ENCODE results near the gene HOXB1.
"Not testable (repeated sequence)": the region's sequence is repeated elsewhere in the genome, so short reads cannot be mapped to it uniquely, and the experiment has no call there.

Gene HOXB1

DNA sequence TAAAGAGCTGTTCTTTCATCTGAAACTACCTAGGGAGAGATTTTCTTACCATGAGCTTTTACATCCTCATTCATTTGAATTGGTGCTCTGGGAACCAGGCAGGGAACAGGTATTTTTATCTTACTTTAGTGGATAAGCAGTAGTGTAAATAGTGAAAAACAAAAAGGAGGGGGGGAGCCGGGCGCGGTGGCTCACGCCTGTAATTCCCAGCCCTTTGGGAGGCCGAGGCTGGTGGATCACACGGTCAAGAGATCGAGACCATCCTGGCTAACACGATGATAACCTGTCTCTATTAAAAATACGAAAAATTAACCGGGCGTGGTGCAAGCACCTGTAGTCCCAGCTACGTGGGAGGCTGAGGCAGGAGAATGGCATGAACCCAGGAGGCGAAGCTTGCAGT lies 41.0 kb downstream of the HOXB1 start:
- H3K9me3 ChIP-seq (ENCODE audit: control insufficient read depth in 2 of 2, low read length in 2 of 2), result no peaks in the 10 kb centered on the region
- peaks cover 0 to 7% of the 10 kb centered on the region in 2 donors for H3K27me3 ChIP-seq (ENCODE audit: control insufficient read depth in 1 of 2, insufficient read depth in 2 of 2, low read length in 2 of 2)
- H3K27ac ChIP-seq (ENCODE audit: low read length), result no peak overlapping the region
- no peak overlapping the region for H3K9ac ChIP-seq (ENCODE audit: low read length in 2 of 2)
- H3K36me3 ChIP-seq (ENCODE audit: control insufficient read depth in 2 of 2, insufficient read depth in 2 of 2, low read length in 2 of 2), result no peaks in the 10 kb centered on the region
- H3K4me3 ChIP-seq (ENCODE audit: low read length in 2 of 2), result no peak overlapping the region
- H3K4me1 ChIP-seq (ENCODE audit: control insufficient read depth, insufficient read depth, low read length), result peaks cover 11% of the 10 kb centered on the region

DNA sequence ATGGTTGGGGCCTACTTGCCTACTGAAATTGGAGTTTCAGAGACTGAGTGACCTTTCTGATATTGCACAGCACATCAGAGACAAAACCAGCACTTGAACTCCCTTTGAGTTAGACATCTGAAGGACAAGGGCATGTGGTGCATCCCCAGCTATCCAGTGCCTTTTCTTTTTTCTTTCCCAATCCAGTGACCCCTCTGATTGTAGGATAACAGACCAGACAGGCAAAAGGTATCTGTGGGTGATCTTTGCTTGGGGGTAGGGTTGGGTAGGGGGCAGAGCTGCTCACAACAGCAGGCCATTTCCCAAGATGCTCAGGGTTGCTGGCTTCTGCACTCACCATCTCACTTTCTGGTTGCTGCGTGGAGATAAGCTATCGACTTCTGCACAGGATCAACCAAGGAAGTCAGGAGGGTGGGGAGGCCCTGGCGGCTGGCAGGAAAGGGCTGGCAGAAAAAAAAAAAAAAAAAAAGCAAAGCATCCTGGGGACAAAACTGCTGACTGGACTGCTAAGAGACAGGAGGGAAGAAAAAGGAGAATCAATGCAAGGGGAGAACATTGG lies 42.2 kb downstream of the HOXB1 start:
- H3K27me3 ChIP-seq (ENCODE audit: control insufficient read depth in 1 of 2, insufficient read depth in 2 of 2, low read length in 2 of 2), result peaks cover 0 to 7% of the 10 kb centered on the region in 2 donors
- no peak overlapping the region for H3K27ac ChIP-seq (ENCODE audit: low read length)
- H3K9me3 ChIP-seq (ENCODE audit: control insufficient read depth in 2 of 2, low read length in 2 of 2), result no peaks in the 10 kb centered on the region
- H3K4me1 ChIP-seq (ENCODE audit: control insufficient read depth, insufficient read depth, low read length), result peaks cover 11% of the 10 kb centered on the region
- no peak overlapping the region for H3K4me3 ChIP-seq (ENCODE audit: low read length in 2 of 2)
- H3K9ac ChIP-seq (ENCODE audit: low read length in 2 of 2), result no peak overlapping the region
- H3K36me3 ChIP-seq (ENCODE audit: control insufficient read depth in 2 of 2, insufficient read depth in 2 of 2, low read length in 2 of 2), result no peaks in the 10 kb centered on the region

DNA sequence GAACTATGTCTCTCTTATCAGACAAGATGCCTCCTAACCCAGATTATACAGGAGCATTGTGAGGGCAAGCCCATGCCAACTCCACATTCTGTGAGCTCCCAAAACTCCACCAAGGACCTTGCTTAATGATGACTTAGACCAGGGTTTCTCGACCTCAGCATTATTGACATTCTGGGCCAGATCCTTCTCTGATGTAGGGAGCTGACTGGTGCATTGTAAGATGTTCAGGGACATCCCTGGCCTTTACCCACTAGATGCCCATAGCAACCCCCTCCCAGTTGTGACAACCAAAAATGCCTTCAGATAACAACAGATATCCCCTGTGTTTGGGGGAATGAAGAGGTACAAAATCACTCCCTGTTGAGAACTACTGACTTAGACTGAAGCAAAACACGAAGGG lies 43.6 kb downstream of the HOXB1 start:
- Histone ChIP-seq H3K27ac (ENCODE audit: low read length) (no peak overlapping the region), H3K27me3 (ENCODE audit: control insufficient read depth in 1 of 2, insufficient read depth in 2 of 2, low read length in 2 of 2) (no peaks in the 10 kb centered on the region), H3K9me3 (ENCODE audit: control insufficient read depth in 2 of 2, low read length in 2 of 2) (no peaks in the 10 kb centered on the region), H3K4me1 (ENCODE audit: control insufficient read depth, insufficient read depth, low read length) (peaks cover under 1% of the 10 kb centered on the region), H3K9ac (ENCODE audit: low read length in 2 of 2) (no peak overlapping the region), H3K36me3 (ENCODE audit: control insufficient read depth in 2 of 2, insufficient read depth in 2 of 2, low read length in 2 of 2) (no peaks in the 10 kb centered on the region), H3K4me3 (ENCODE audit: low read length in 2 of 2) (no peak overlapping the region)

DNA sequence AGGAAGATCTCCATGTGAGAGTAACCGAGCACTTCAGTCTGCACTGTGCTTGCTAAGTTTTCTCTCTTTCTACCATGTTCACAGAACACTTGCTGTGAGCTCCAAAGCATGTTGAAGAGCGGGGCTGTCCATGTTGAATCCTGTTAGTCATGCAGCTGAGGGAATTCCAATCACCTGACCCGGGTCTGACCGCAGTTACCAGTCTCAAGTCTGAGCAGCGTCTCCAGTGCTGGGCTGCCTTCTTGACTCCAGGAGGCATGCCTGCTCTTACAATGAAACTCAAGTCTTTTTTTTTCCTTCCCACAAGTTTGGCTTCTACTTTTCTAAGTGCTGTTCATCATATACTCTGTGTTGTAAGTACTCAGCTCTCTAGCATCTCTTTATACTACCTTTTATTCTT lies 44.3 kb downstream of the HOXB1 start:
- H3K4me3 ChIP-seq (ENCODE audit: low read length in 2 of 2), result no peak overlapping the region
- H3K9ac ChIP-seq (ENCODE audit: low read length in 2 of 2), result no peak overlapping the region
- no peaks in the 10 kb centered on the region for H3K9me3 ChIP-seq (ENCODE audit: control insufficient read depth in 2 of 2, low read length in 2 of 2)
- H3K36me3 ChIP-seq (ENCODE audit: control insufficient read depth in 2 of 2, insufficient read depth in 2 of 2, low read length in 2 of 2), result no peaks in the 10 kb centered on the region
- no peak overlapping the region for H3K27ac ChIP-seq (ENCODE audit: low read length)
- peaks cover 0 to 2% of the 10 kb centered on the region in 2 donors for H3K27me3 ChIP-seq (ENCODE audit: control insufficient read depth in 1 of 2, insufficient read depth in 2 of 2, low read length in 2 of 2)
- H3K4me1 ChIP-seq (ENCODE audit: control insufficient read depth, insufficient read depth, low read length), result no peaks in the 10 kb centered on the region

DNA sequence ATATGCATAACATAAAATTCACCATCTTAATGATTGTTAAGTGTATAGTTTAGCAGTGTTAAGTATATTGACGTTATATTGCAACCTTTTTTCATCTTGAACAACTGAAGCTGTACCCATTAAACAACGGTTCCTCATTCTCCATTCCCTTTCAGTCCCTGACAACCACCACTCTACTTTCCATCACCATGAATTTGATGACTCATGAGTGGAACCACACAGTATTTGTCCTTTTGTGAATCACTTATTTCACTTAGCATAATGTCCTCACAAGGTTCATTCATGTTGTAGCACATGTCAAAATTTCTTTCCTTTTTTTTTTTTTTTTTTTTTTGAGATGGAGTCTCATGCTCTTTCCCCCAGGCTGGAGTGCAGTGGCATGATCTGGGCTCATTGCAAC lies 46.0 kb downstream of the HOXB1 start:
- no peak overlapping the region for H3K4me3 ChIP-seq (ENCODE audit: low read length in 2 of 2)
- H3K36me3 ChIP-seq (ENCODE audit: control insufficient read depth in 2 of 2, insufficient read depth in 2 of 2, low read length in 2 of 2), result no peaks in the 10 kb centered on the region
- no peak overlapping the region for H3K9ac ChIP-seq (ENCODE audit: low read length in 2 of 2)
- H3K4me1 ChIP-seq (ENCODE audit: control insufficient read depth, insufficient read depth, low read length), result no peaks in the 10 kb centered on the region
- H3K27ac ChIP-seq (ENCODE audit: low read length), result no peak overlapping the region
- H3K27me3 ChIP-seq (ENCODE audit: control insufficient read depth in 1 of 2, insufficient read depth in 2 of 2, low read length in 2 of 2), result peaks cover 0 to 2% of the 10 kb centered on the region in 2 donors
- no peaks in the 10 kb centered on the region for H3K9me3 ChIP-seq (ENCODE audit: control insufficient read depth in 2 of 2, low read length in 2 of 2)

DNA sequence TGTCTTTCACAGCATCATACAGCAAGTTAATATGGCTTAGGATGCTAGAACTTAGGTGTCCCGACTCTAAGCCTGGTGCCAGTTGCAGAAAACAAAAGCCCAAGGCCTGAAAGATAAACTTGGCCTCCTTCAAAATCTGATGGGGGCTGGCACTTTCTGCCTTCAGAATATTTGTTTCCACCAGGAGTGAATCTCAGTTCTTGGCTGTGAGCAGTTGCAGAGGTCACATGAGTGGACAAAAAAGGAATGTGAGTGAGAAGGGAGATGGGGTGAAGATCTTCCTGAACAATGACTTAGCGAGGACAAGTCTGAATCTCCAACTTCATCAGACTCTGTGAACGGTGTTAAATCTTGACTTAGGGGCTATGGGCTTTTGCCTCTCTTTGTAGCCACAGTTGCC lies 46.6 kb downstream of the HOXB1 start:
- Histone ChIP-seq H3K36me3 (ENCODE audit: control insufficient read depth in 2 of 2, insufficient read depth in 2 of 2, low read length in 2 of 2) (no peaks in the 10 kb centered on the region), H3K4me1 (ENCODE audit: control insufficient read depth, insufficient read depth, low read length) (no peaks in the 10 kb centered on the region), H3K27ac (ENCODE audit: low read length) (no peak overlapping the region)

DNA sequence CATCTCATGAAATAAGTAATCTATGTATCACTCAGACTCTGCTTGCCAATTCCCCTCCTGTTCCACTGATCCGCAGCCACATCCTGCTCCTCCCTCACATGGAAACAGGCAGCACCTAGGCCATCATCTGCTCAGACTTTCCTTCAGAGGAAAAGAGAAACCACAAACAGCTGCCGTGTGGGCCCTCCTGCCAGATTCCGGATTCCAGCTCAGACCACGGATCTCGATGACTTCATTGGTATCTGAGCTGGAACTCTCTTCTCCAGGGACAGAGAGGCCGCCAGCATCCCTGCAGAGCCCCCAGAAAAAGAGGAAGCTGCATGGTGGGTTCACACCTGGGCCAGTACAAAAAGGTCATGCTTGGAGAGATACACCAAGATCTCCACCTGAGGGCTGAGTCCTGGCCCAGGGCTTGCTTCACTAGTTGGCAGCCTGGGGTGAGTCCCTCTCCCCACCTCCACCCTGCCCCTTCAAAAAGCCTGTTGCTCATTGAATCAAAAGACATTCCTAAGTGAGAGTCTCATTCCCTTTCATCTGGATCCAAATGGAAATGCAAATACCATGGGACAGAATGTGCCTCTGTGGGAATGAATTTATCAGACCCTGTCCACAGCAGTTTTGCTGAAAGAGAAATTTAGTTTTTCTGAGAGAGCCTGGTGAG lies 47.2 kb downstream of the HOXB1 start:
- Histone ChIP-seq H3K27ac (ENCODE audit: low read length) (no peak overlapping the region), H3K36me3 (ENCODE audit: control insufficient read depth in 2 of 2, insufficient read depth in 2 of 2, low read length in 2 of 2) (no peaks in the 10 kb centered on the region), H3K27me3 (ENCODE audit: control insufficient read depth in 1 of 2, insufficient read depth in 2 of 2, low read length in 2 of 2) (peaks cover under 1 to 2% of the 10 kb centered on the region in 2 donors), H3K9me3 (ENCODE audit: control insufficient read depth in 2 of 2, low read length in 2 of 2) (no peaks in the 10 kb centered on the region), H3K4me3 (ENCODE audit: low read length in 2 of 2) (no peak overlapping the region), H3K9ac (ENCODE audit: low read length in 2 of 2) (no peak overlapping the region), H3K4me1 (ENCODE audit: control insufficient read depth, insufficient read depth, low read length) (no peaks in the 10 kb centered on the region)

More for the DNA sequence above, 46.6 kb downstream of the HOXB1 start:
- no peak overlapping the region for H3K4me3 ChIP-seq (ENCODE audit: low read length in 2 of 2)
- H3K9me3 ChIP-seq (ENCODE audit: control insufficient read depth in 2 of 2, low read length in 2 of 2), result no peaks in the 10 kb centered on the region
- H3K9ac ChIP-seq (ENCODE audit: low read length in 2 of 2), result no peak overlapping the region
- H3K27me3 ChIP-seq (ENCODE audit: control insufficient read depth in 1 of 2, insufficient read depth in 2 of 2, low read length in 2 of 2), result peaks cover 0 to 2% of the 10 kb centered on the region in 2 donors

DNA sequence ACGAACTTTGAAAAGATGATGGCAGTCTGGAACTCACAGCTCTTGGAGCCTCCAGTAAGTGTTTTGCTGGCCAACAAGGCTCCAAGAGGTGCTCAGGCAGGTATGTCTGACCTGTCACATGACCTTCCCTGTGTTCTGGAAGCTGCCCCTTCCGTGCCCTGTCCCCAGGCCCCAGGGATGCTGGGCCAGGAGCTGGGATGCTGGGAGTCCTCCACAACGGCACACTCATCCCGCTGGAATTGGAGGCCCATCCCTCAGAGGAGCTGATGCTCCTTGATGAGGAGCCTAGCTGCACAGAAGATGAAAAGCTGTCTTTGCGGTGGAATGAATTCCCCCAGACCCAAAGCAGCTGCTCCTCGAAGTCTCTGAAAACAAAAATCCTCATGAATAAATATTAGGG lies 47.8 kb downstream of the HOXB1 start:
- Histone ChIP-seq H3K27me3 (ENCODE audit: control insufficient read depth in 1 of 2, insufficient read depth in 2 of 2, low read length in 2 of 2) (peaks cover 4 to 5% of the 10 kb centered on the region in 2 donors), H3K9ac (ENCODE audit: low read length in 2 of 2) (no peak overlapping the region), H3K4me1 (ENCODE audit: control insufficient read depth, insufficient read depth, low read length) (no peaks in the 10 kb centered on the region), H3K9me3 (ENCODE audit: control insufficient read depth in 2 of 2, low read length in 2 of 2) (no peaks in the 10 kb centered on the region), H3K36me3 (ENCODE audit: control insufficient read depth in 2 of 2, insufficient read depth in 2 of 2, low read length in 2 of 2) (no peaks in the 10 kb centered on the region), H3K4me3 (ENCODE audit: low read length in 2 of 2) (no peak overlapping the region), H3K27ac (ENCODE audit: low read length) (no peak overlapping the region)

DNA sequence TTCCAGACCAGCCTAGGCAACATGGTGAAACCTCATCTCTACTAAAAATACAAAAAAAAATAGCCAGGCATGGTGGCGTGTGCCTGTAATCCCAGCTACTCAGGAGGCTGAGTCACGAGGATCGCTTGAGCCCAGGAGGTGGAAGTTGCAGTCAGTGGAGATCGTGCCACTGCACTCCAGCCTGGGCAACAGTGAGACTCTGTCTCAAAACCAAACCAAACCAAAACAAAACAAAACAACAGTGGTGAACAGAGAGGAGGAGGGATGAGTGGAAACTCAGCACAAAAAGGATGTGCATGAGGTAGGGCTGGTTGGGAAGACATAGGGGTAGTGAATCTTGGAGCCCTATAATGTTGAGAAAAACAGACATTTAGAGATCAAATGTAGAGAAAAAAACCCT lies 48.5 kb downstream of the HOXB1 start:
- not testable (repeated sequence) for H3K27ac ChIP-seq (ENCODE audit: low read length); H3K36me3 ChIP-seq (ENCODE audit: control insufficient read depth in 2 of 2, insufficient read depth in 2 of 2, low read length in 2 of 2); H3K4me3 ChIP-seq (ENCODE audit: low read length in 2 of 2); H3K4me1 ChIP-seq (ENCODE audit: control insufficient read depth, insufficient read depth, low read length); H3K9ac ChIP-seq (ENCODE audit: low read length in 2 of 2); H3K27me3 ChIP-seq (ENCODE audit: control insufficient read depth in 1 of 2, insufficient read depth in 2 of 2, low read length in 2 of 2); H3K9me3 ChIP-seq (ENCODE audit: control insufficient read depth in 2 of 2, low read length in 2 of 2)

DNA sequence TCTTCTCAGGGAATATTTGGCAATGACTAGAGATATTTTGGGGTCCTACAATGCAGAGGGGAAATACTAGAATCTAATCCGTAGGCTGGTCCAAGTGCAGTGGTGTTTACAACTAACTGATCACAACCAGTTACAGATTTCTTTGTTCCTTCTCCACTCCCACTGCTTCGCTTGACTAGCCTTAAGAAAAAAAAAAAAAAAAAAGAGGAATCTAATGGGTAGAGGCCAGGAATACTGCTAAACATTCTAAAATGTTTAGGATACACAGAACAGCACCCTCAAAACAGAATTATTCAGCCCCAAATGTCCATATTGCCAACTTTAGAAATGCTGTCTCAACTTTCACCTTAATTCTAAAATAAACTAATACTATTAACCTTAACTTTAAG lies 51.8 kb downstream of the HOXB1 start:
- Histone ChIP-seq H3K9ac (ENCODE audit: low read length in 2 of 2) (no peak overlapping the region), H3K4me1 (ENCODE audit: control insufficient read depth, insufficient read depth, low read length) (no peaks in the 10 kb centered on the region), H3K9me3 (ENCODE audit: control insufficient read depth in 2 of 2, low read length in 2 of 2) (no peaks in the 10 kb centered on the region), H3K27ac (ENCODE audit: low read length) (no peak overlapping the region), H3K36me3 (ENCODE audit: control insufficient read depth in 2 of 2, insufficient read depth in 2 of 2, low read length in 2 of 2) (no peaks in the 10 kb centered on the region), H3K27me3 (ENCODE audit: control insufficient read depth in 1 of 2, insufficient read depth in 2 of 2, low read length in 2 of 2) (peaks cover 4 to 5% of the 10 kb centered on the region in 2 donors), H3K4me3 (ENCODE audit: low read length in 2 of 2) (no peak overlapping the region)

All from stomach smooth muscle (tissue), 2 donors.